Renal cortex interstitium (tissue), 11 donors: ENCODE results near the gene LRP8. TPM values are rescaled to one million over a fixed set of nuclear protein-coding genes. Genes with fewer than 3 reads are reported as not detected.
"Not testable (repeated sequence)": the region's sequence is repeated elsewhere in the genome, so short reads cannot be mapped to it uniquely, and the experiment has no call there.

ENCODE experiments used
- DNase-seq, 11 donors: peaks; one replicate each; pipeline ENCODE4 v3.0.0-alpha.2; 2013; ENCODE audit warnings: low read depth in 9 of 11, low spot score in 4 of 11; ENCODE audit errors: extremely low read depth in 1 of 11
- polyA plus RNA-seq, 3 donors: library from polyadenylated mRNA; unstranded; fragments of 120-200 nt; gene quantifications; one replicate each; pipeline ENCODE4 v1.2.1, GENCODE V29; 2013; ENCODE audit not compliant: insufficient read length in 3 of 3

The LRP8 gene
- polyA plus RNA-seq, 3 donors, result 5.7 to 6.9 (median 6.6) TPM

DNA sequence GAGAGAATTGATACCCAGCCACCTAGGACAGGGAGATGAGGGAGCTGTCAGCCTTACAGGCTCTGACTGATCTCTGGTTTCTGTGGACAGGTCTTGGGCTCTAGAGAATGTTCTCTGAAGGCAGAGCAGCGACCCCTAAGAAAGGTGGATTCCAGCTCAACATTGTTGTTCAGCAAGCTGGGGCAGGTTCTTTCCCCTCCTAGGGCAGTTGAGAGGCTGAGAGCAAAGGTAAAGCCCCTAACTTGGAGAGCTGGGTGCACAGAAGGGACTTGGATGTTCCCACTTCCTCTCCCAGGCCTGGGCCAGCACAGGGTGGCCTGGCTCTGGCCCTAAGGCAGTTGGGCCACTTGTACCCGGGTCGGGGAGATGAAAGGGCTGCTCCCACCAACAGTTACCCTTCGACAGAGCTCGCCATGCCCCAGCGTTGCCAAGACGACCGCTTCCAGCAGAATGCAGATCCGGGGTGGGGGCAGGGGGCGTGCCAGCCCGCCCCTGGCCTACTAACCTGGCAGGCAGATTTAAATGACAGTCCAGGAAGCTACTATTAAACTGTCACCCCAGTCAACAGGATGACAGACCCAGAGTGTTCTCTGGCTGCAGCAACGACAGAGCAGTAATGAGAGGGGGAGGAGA, 31.6 kb downstream of the LRP8 start:
- DNase-seq, result peak in 1 of 11 donors; percentile 46

DNA sequence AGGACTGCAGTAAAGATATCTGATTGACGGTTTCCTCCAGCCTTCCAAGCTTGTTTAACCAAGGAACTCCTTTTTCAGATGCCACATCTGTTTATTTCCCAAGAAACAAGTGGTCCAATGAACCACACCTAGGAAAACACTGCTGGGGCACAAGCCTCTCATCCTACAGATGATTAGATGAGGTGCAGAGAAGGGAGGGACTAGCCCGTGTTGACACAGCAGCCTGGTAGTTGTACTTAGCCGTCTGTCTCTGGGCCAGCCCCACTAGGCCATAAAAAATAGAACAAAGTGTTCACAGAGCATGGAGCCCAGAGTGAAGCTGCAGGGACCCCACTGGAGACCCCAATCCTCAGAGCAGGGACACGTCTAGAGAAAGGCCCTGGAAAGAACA, 32.1 kb downstream of the LRP8 start:
- no peak for DNase-seq

- DNase-seq, result no peak
Observed at GRCh38 chr1:53295295-53295694, 32.6 kb downstream of the LRP8 start.

DNA sequence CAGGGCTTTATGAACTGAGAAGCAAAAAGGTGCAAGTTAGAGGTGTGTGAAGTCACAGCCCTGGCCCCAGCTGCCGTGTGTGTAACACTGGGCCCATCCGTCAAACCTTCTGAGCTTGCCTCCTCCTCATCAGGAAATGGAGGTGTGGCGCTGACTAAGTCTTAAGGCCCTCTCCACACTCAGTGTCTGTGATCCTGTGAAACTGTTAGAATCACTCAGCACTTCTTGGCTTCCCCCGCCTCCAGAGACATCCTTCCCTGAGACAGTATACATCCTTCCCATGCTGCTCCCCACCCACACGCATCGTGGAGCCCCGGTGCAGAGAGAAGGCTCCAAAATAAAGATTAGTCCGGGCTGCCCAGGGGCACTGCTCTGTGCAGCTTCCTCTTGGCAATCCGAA, 33.3 kb downstream of the LRP8 start:
- DNase-seq, result no peak

GRCh38 chr1:53294061-53294460, 33.8 kb downstream of the LRP8 start:
- no peak for DNase-seq

- DNase-seq, result no peak
Observed at GRCh38 chr1:53293123-53293522, 34.7 kb downstream of the LRP8 start.

DNA sequence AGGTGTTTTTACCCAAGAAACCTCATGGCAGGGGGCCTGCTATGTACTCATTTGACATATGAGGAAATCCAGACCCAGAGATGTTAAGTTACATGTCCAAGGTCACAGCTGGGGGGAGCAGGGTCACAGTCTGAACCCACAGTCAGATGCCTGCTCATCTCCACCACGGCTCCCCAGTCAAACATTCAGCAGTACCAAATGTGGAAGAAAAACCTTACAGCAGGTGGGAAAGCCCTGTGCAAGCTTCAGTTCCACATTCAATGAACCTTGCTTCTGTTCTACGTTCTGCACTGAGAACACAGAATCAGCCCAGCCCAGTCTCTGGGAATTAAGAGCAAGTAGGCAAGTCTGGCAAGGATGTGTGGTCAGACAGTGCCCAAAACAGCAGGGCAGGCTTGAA, 35.2 kb downstream of the LRP8 start:
- DNase-seq, result no peak

- DNase-seq, result no peak
Observed at GRCh38 chr1:53291574-53291973, 36.3 kb downstream of the LRP8 start.

DNA sequence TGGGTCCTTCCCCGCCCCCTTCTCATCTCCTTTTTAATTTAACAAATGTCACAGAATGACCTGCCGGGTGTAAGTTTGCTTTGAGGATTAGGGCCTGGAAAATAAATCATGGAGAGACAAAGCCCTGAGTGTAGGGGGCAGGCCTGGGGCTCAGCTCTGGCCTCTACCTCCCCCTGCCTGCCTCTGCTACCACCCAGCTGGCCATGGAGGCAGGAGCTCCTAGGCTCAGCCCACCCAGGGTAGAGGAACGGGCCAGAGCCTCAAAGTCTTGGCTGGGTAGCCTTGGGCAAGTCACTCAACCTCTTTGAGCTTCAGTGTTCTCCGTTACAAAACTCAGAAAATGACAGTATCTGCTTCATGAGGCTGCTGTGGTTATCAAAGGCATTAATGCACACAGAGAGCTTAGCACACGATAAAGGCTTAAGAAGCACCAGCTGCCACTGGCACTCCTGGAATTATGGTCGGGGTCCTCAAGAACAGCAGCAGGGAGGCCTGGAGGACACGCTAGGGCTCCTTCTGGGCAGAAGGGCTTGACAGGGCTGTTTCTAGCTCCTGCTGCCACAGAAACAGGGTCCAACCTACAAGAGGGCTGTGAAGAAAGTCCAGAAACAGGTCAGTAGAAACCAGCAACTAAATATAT, 39.0 kb downstream of the LRP8 start:
- DNase-seq, result no peak

- no peak for DNase-seq
Observed at GRCh38 chr1:53288002-53288789, 39.7 kb downstream of the LRP8 start.

GRCh38 chr1:53286955-53287354, 40.9 kb downstream of the LRP8 start:
- DNase-seq, result no peak

GRCh38 chr1:53285969-53286760, 41.7 kb downstream of the LRP8 start:
- no peak for DNase-seq

- no peak for DNase-seq
Observed at GRCh38 chr1:53285546-53285945, 42.3 kb downstream of the LRP8 start.

DNA sequence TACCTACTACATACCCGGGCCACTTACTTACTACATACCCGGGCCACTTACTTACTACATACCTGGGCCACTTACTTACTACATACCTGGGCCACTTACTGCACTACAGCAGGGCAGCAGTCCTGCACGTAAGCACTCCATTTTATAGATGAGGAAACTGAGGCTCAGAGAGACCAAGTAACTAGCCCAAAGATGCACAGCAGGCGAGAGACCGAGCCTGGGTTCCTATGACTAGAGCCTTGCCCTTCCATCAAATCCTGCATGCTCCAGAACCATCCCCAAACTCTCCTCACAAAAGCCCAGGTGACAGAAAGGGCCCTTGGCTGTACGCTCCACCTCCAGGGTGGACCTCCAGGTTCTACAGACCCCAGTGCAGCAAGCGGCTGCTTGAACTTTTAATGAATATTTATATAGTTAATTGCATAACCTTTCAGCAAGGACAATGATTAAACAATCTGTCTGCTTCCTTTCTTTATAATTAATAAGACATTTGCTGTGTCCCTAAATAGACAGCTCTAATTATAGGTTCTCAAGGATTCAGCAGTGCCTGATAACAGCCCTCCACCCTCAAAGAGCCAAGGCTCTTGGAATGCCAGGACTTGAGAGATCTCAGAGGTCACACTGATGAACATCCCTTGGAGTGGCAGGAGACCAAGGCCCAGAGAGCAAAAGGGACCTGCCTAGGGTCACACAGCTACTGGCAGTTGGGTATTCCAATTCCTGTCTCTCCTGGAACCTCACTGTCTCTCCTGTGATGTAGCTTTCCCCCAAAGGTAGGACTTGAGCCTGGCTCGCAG, 43.4 kb downstream of the LRP8 start:
- DNase-seq, result no peak

GRCh38 chr1:53283156-53283555, 44.7 kb downstream of the LRP8 start:
- not testable (repeated sequence) for DNase-seq

GRCh38 chr1:53281133-53281532, 46.7 kb downstream of the LRP8 start:
- DNase-seq, result no peak

GRCh38 chr1:53280496-53280895, 47.4 kb downstream of the LRP8 start:
- DNase-seq, result no peak

DNA sequence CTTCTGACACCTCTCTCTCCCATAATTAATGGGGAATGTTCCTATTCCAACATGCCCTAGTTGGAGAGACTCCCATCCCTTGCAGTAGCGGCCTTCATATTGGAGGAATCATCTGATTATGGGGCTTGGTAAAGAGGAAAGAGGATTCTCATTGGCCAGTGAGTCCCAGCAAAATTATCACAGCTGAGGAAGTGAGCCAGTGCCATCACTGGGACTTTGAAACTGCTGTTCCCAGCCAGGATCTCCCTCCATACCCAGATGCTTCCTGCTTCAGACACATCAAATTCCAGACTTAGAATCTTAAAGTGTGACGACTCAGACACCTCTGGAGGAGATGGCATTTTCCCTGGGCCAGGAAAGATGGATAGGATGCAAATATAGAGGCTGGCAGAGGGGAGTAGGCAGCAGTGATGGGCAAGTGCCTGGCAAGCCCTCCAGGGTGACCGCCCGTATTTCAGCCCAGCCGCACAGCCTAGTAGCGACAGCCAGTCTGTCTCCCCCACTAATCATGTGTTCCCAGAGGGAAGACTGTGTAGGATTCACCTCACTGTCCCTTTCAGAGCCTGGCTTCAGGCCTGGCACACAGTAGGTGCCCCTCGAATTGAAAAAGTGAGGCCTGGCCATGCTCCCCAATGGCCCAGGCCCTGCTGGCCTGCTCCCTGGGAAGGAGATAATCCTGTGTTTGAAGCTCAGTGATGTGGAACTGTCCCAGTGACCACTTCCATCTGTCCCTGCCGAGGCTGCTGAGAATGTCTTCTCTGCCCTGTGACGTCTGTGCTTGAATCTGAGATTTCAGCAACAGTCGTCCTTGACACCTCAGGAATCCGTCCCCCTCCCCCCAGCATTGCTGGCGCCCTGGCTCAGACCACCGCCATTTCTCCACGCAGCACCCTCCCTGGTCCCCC, 48.3 kb downstream of the LRP8 start:
- DNase-seq, result no peak
